ENCODE results near the gene KCNE3. TPM values are rescaled to one million over a fixed set of nuclear protein-coding genes. Genes with fewer than 3 reads are reported as not detected.

The KCNE3 gene
- total RNA-seq, 1 experiment from 2014 or later = 4.9 TPM

DNA sequence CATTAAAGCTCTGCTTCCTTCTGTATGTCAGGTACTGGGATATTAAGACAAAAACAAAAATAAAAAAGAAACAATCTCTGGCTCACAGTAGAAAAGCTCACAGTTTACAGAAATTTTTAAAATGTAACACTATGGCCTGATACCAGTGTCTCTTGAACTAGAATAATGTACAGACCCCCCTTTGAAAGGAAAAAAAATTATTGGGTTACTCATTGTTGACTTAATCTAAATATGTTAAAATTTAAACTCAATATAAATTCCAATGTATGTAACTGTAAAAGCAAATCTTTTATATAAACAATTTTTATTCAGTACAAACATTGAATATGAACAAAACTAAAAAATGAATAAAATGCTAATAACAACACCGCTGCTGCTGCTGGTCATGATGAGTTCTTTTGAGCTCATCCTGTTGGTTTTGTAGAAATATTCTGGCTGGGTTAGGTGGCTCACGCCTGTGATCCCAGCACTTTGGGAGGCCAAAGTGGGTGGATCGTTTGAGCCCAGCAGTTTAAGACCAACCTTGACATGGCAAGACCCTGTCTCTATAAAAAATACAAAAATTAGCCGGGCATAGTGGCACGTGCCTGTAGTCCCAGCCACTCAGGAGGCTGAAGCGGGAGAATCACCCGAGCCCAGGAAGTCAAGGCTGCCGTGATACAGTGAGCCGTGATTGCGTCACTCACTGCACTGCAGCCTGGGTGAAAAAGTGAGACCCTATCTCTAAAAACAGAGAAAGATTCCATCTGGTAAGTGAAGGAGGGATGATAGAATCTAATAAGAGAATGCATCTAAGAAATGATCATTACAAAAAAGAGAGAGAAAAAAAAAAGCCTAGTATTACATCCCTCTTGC lies 11.8 kb upstream of the KCNE3 start:
- Histone ChIP-seq H4K5ac (ENCODE audit: insufficient read length, low read depth, low read length) (no peak overlapping the region), H3K9me3 (ENCODE audit: control insufficient read depth, low read depth, low read length) (no peaks in the 10 kb centered on the region), H3K27ac (ENCODE audit: insufficient read length, low read depth, low read length) (no peak overlapping the region), H2AFZ (ENCODE audit: low read length) (no peak overlapping the region), H3K14ac (ENCODE audit: insufficient read depth, low read length) (no peak overlapping the region), H3K4me2 (ENCODE audit: insufficient read depth, insufficient read length, low read length) (no peak overlapping the region), H4K91ac (ENCODE audit: insufficient read length, low read depth, low read length) (no peak overlapping the region), H2BK20ac (ENCODE audit: low read depth, low read length, poor library complexity, severe bottlenecking) (no peak overlapping the region), H3K27me3 (ENCODE audit: insufficient read depth, low read length) (no peaks in the 10 kb centered on the region), H3K79me1 (ENCODE audit: insufficient read depth, low read depth, low read length, poor library complexity, severe bottlenecking) (no peaks in the 10 kb centered on the region), H3K4me1 (ENCODE audit: insufficient read depth, low read length) (no peaks in the 10 kb centered on the region), H3T11ph (ENCODE audit: low read length) (no peak overlapping the region), H2BK120ac (ENCODE audit: low read depth, low read length, poor library complexity, severe bottlenecking) (no peak overlapping the region), H3K4ac (ENCODE audit: low read depth, low read length) (no peak overlapping the region), H4K8ac (replicated peaks; ENCODE audit: insufficient read length, low read depth, low read length) (no peak overlapping the region), H3K23me2 (ENCODE audit: insufficient read length, low read depth, low read length, poor library complexity, severe bottlenecking) (no peaks in the 10 kb centered on the region), H3K23ac (ENCODE audit: insufficient read length, low read depth, low read length) (no peak overlapping the region), H3K56ac (ENCODE audit: insufficient read length, low read depth, low read length) (no peak overlapping the region), H3K9ac (ENCODE audit: extremely low read depth, insufficient read length, low read length) (no peak overlapping the region), H2BK12ac (ENCODE audit: insufficient read length, low read depth, low read length) (no peak overlapping the region), H2BK5ac (ENCODE audit: insufficient read length, low read length) (no peak overlapping the region), H4K20me1 (ENCODE audit: control insufficient read depth, insufficient read depth, insufficient read length) (no peaks in the 10 kb centered on the region), H2BK15ac (ENCODE audit: low read depth, low read length) (no peak overlapping the region), H3K79me2 (ENCODE audit: insufficient read depth, low read length) (no peaks in the 10 kb centered on the region), H3K18ac (ENCODE audit: insufficient read length, low read depth, low read length) (no peak overlapping the region), H2AK5ac (ENCODE audit: insufficient read length, low read length) (no peak overlapping the region)
- DNase-seq = no peak
- Mint-ChIP-seq H3K36me3 (ENCODE audit: insufficient read depth in 1 of 3, low read depth in 3 of 3) (no peaks in the 10 kb centered on the region), H3K27me3 (ENCODE audit: low read depth) (no peaks in the 10 kb centered on the region; the same call in 1 of the 2 replicates), H3K4me1 (no peaks in the 10 kb centered on the region), H3K9me3 (peaks cover 0 to 2% of the 10 kb centered on the region in 2 experiments; a peak in 1 of 5 replicates), H3K4me3 (no peak overlapping the region), H3K27ac (no peak overlapping the region)
- TF ChIP-seq, protein P1, sequence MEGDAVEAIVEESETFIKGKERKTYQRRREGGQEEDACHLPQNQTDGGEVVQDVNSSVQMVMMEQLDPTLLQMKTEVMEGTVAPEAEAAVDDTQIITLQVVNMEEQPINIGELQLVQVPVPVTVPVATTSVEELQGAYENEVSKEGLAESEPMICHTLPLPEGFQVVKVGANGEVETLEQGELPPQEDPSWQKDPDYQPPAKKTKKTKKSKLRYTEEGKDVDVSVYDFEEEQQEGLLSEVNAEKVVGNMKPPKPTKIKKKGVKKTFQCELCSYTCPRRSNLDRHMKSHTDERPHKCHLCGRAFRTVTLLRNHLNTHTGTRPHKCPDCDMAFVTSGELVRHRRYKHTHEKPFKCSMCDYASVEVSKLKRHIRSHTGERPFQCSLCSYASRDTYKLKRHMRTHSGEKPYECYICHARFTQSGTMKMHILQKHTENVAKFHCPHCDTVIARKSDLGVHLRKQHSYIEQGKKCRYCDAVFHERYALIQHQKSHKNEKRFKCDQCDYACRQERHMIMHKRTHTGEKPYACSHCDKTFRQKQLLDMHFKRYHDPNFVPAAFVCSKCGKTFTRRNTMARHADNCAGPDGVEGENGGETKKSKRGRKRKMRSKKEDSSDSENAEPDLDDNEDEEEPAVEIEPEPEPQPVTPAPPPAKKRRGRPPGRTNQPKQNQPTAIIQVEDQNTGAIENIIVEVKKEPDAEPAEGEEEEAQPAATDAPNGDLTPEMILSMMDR (conservative IDR thresholded peaks at IDR 0.05) = no peak
- WGBS (ENCODE audit: extremely low coverage, insufficient read length, low lambda C conversion rate) = no CpG with 5 or more reads among the region's 10 CpGs

Data from H9 (cell line).